ENCODE measurements around the gene BPGM.

BPGM gene

GRCh38 chr7:134645478-134645877 is 1.2 kb upstream of the BPGM start:
- ChIA-PET POLR2A (ENCODE audit: low non-redundant PET) (interaction anchor here (1.2 kb wide), 1 partner anchor 11 kb away, joined by 3 read pairs; no protein-coding TSS in a partner anchor), CTCF (interaction anchor here (0.6 kb wide), 2 partner anchors 79 to 316 kb away, joined by 3 read pairs; no protein-coding TSS in a partner anchor)
- no peak overlapping the region for H3K27ac ChIP-seq
- no peak for TF ChIP-seq CTCF (conservative IDR thresholded peaks at IDR 0.05; ENCODE audit: low read depth)
- DNase-seq (ENCODE audit: low spot score): no peak

- CTCF ChIA-PET: interaction anchor here (0.6 kb wide), 2 partner anchors 78 to 317 kb away, joined by 3 read pairs; no protein-coding TSS in a partner anchor
- TF ChIP-seq CTCF (conservative IDR thresholded peaks at IDR 0.05; ENCODE audit: low read depth): no peak
- H3K27ac ChIP-seq: peak overlapping the region; percentile 72
- POLR2A ChIA-PET (ENCODE audit: low non-redundant PET): interaction anchor here (1.2 kb wide), 1 partner anchor 12 kb away, joined by 3 read pairs; no protein-coding TSS in a partner anchor
- DNase-seq (ENCODE audit: low spot score): no peak
These were observed 718 bp upstream of the BPGM start for GRCh38 chr7:134645935-134646334.

GRCh38 chr7:134648456-134648855 is 1.8 kb downstream of the BPGM start:
- H3K27ac ChIP-seq: no peak overlapping the region
- ChIA-PET POLR2A (ENCODE audit: low non-redundant PET) (no interaction called here), CTCF (interaction anchor here (0.7 kb wide), 1 partner anchor 42 kb away, joined by 3 read pairs; no protein-coding TSS in a partner anchor)
- no peak for TF ChIP-seq CTCF (conservative IDR thresholded peaks at IDR 0.05; ENCODE audit: low read depth)
- no peak for DNase-seq (ENCODE audit: low spot score)

- no peak for DNase-seq (ENCODE audit: low spot score)
- no peak for TF ChIP-seq CTCF (conservative IDR thresholded peaks at IDR 0.05; ENCODE audit: low read depth)
- H3K27ac ChIP-seq: no peak overlapping the region
- ChIA-PET CTCF (no interaction called here), POLR2A (ENCODE audit: low non-redundant PET) (no interaction called here)
These were observed 2.6 kb downstream of the BPGM start for GRCh38 chr7:134649226-134649775.

GRCh38 chr7:134651991-134652390 is 5.3 kb downstream of the BPGM start:
- ChIA-PET CTCF (no interaction called here), POLR2A (ENCODE audit: low non-redundant PET) (no interaction called here)
- no peak for TF ChIP-seq CTCF (conservative IDR thresholded peaks at IDR 0.05; ENCODE audit: low read depth)
- no peak for DNase-seq (ENCODE audit: low spot score)
- H3K27ac ChIP-seq: no peak overlapping the region

- ChIA-PET POLR2A (ENCODE audit: low non-redundant PET) (no interaction called here), CTCF (no interaction called here)
- TF ChIP-seq CTCF (conservative IDR thresholded peaks at IDR 0.05; ENCODE audit: low read depth): no peak
- H3K27ac ChIP-seq: no peak overlapping the region
- no peak for DNase-seq (ENCODE audit: low spot score)
These were observed 7.6 kb downstream of the BPGM start for GRCh38 chr7:134654104-134654775.
